A673 (cell line): ENCODE measurements around the gene RPS6KA5. TPM values are rescaled to one million over a fixed set of nuclear protein-coding genes. Genes with fewer than 3 reads are reported as not detected.

ENCODE experiments used
- BruUV-seq: library from RNA; stranded (reverse); fragments of 400-500 nt; replicated peaks from 2 replicates; lab custom pipeline; 2021; lab: Mats Ljungman, UMichigan
- CTCF ChIA-PET: fragments of 300-600 bp; sonication (Branson Sonifier 250); formaldehyde crosslinking; loops from one replicate; lab custom pipeline; 2022; ENCODE audit warnings: antibody characterized with exemption; lab: Charles Lee
- POLR2A ChIA-PET: fragments of 300-600 bp; sonication (Branson Sonifier 250); formaldehyde crosslinking; loops from one replicate; lab custom pipeline; 2022; ENCODE audit warnings: antibody characterized with exemption; ENCODE audit not compliant: low non-redundant PET; lab: Charles Lee
- DNase-seq: peaks from one replicate; pipeline ENCODE4 v3.0.0-alpha.2; 2015; ENCODE audit warnings: low spot score
- H3K27ac ChIP-seq: fragments of 200-600 bp; sonication (generic); 2 replicates; pipeline ENCODE4 v1.5.1; 2016; ENCODE audit warnings: mixed run types, low read depth, mild to moderate bottlenecking, mixed read lengths, antibody characterized with exemption, low read length; ENCODE audit not compliant: poor library complexity, severe bottlenecking
- H3K27me3 ChIP-seq: fragments of 200-600 bp; sonication (generic); replicated peaks from 2 replicates; pipeline ENCODE4 v1.6.1; 2017; ENCODE audit warnings: mixed run types, low read depth, mild to moderate bottlenecking, mixed read lengths, antibody characterized with exemption, low read length; ENCODE audit not compliant: insufficient read depth, poor library complexity
- H3K36me3 ChIP-seq: fragments of 200-600 bp; sonication (generic); 2 replicates; pipeline ENCODE4 v1.6.1; 2016; ENCODE audit warnings: mixed run types, mild to moderate bottlenecking, mixed read lengths, antibody characterized with exemption, low read length; ENCODE audit not compliant: insufficient read depth, poor library complexity, severe bottlenecking
- H3K4me1 ChIP-seq: fragments of 200-600 bp; sonication (generic); 2 replicates; pipeline ENCODE4 v1.6.1; 2017; ENCODE audit warnings: mixed run types, mild to moderate bottlenecking, mixed read lengths, antibody characterized with exemption, low read length; ENCODE audit not compliant: insufficient read depth, poor library complexity, severe bottlenecking
- H3K4me3 ChIP-seq: fragments of 200-600 bp; sonication (generic); 2 replicates; pipeline ENCODE4 v1.5.1; 2016; ENCODE audit warnings: low read depth, mixed run types, mild to moderate bottlenecking, mixed read lengths, low read length; ENCODE audit not compliant: poor library complexity, severe bottlenecking
- H3K9me3 ChIP-seq: fragments of 200-600 bp; sonication (generic); 2 replicates; pipeline ENCODE4 v1.6.1; 2016; ENCODE audit warnings: mixed run types, low read depth, mild to moderate bottlenecking, mixed read lengths, antibody characterized with exemption, low read length; ENCODE audit not compliant: poor library complexity, severe bottlenecking
- CTCF ChIP-seq: fragments of 300-800, 200-600 bp; sonication (generic); conservative IDR thresholded peaks from 2 replicates; pipeline ENCODE4 v1.5.1; 2017; ENCODE audit warnings: low read depth, mild to moderate bottlenecking, antibody characterized with exemption, low read length, moderate library complexity, mixed read lengths
- EZH2 ChIP-seq: fragments of 200-600 bp; sonication (generic); IDR thresholded peaks from 2 replicates; pipeline ENCODE4 v1.6.1; 2017; ENCODE audit warnings: borderline replicate concordance, low read depth, mild to moderate bottlenecking, mixed read lengths, antibody characterized with exemption, low read length; ENCODE audit not compliant: poor library complexity, severe bottlenecking
- intact Hi-C: fragments of 100-400 bp; cut with micrococcal nuclease; formaldehyde crosslinking; loops from one replicate; pipeline ENCODE4 v1.10.0; 2022; ENCODE audit not compliant: unreplicated experiment
- total RNA-seq: library from RNA; stranded (reverse); gene quantifications from 2 replicates; pipeline ENCODE4 v1.2.3, GENCODE V29; 2021

The RPS6KA5 gene
- total RNA-seq, 1 experiment from 2014 or later: 7.6 TPM

GRCh38 chr14:90969531-90970166, 90.8 kb downstream of the RPS6KA5 start:
- H3K9me3 ChIP-seq: no peaks in the 10 kb centered on the region
- DNase-seq: no peak
- ChIA-PET POLR2A (no interaction called here), CTCF (no interaction called here)
- no peaks in the 10 kb centered on the region for H3K4me1 ChIP-seq
- TF ChIP-seq CTCF (no peak), EZH2 (no peak)
- H3K27ac ChIP-seq: no peak overlapping the region
- no peaks in the 10 kb centered on the region for H3K27me3 ChIP-seq
- no TSS peak for BruUV-seq
- no peak overlapping the region for H3K4me3 ChIP-seq
- intact Hi-C loops: no loop called here
- H3K36me3 ChIP-seq: no peaks in the 10 kb centered on the region

- TF ChIP-seq EZH2 (no peak), CTCF (no peak)
- ChIA-PET CTCF (no interaction called here), POLR2A (no interaction called here)
- Histone ChIP-seq H3K27me3 (no peaks in the 10 kb centered on the region), H3K4me3 (no peak overlapping the region), H3K36me3 (no peaks in the 10 kb centered on the region), H3K9me3 (no peaks in the 10 kb centered on the region), H3K4me1 (no peaks in the 10 kb centered on the region), H3K27ac (no peak overlapping the region)
- no peak for DNase-seq
- BruUV-seq: no TSS peak
- intact Hi-C loops: no loop called here
Observed at GRCh38 chr14:90968025-90968424, 92.4 kb downstream of the RPS6KA5 start.

GRCh38 chr14:90966493-90966892, 93.9 kb downstream of the RPS6KA5 start:
- intact Hi-C loops: no loop called here
- TF ChIP-seq CTCF (no peak), EZH2 (no peak)
- BruUV-seq: no TSS peak
- H3K27me3 ChIP-seq: no peaks in the 10 kb centered on the region
- CTCF ChIA-PET: no interaction called here
- H3K4me1 ChIP-seq: no peaks in the 10 kb centered on the region
- POLR2A ChIA-PET: no interaction called here
- H3K4me3 ChIP-seq: no peak overlapping the region
- H3K9me3 ChIP-seq: no peaks in the 10 kb centered on the region
- H3K27ac ChIP-seq: no peak overlapping the region
- H3K36me3 ChIP-seq: no peaks in the 10 kb centered on the region
- DNase-seq: no peak
